ENCODE measurements around the gene KBTBD12.

DNA sequence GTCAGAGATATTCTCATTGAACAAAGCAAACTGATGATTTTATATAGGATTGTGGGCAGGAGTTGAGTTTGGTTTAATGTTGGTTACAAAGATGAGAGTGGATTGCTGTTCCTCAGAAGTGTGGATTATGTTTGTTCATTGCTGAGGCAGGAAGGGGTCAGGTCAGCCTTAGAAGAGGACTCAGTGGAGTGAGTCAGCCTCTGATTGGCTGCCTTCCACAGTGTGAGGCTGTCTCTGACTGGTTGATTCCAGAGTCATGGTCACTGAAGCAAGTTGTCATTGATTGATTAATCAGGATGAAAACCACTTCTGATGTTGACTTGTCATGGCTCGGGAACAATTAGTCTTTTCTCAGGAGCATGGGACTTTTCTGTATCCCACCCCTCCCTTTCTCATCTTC lies 36.2 kb downstream of the KBTBD12 start:
- TF ChIP-seq, protein P1, sequence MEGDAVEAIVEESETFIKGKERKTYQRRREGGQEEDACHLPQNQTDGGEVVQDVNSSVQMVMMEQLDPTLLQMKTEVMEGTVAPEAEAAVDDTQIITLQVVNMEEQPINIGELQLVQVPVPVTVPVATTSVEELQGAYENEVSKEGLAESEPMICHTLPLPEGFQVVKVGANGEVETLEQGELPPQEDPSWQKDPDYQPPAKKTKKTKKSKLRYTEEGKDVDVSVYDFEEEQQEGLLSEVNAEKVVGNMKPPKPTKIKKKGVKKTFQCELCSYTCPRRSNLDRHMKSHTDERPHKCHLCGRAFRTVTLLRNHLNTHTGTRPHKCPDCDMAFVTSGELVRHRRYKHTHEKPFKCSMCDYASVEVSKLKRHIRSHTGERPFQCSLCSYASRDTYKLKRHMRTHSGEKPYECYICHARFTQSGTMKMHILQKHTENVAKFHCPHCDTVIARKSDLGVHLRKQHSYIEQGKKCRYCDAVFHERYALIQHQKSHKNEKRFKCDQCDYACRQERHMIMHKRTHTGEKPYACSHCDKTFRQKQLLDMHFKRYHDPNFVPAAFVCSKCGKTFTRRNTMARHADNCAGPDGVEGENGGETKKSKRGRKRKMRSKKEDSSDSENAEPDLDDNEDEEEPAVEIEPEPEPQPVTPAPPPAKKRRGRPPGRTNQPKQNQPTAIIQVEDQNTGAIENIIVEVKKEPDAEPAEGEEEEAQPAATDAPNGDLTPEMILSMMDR (IDR thresholded peaks at IDR 0.05), result no peak
- no peak for TF ChIP-seq POLR2AphosphoS5 (IDR thresholded peaks at IDR 0.05)
